Daoy (cell line): ENCODE measurements around the gene CD74. TPM values are rescaled to one million over a fixed set of nuclear protein-coding genes. Genes with fewer than 3 reads are reported as not detected.

Source experiments
- DNase-seq: peaks from one replicate; pipeline ENCODE4 v3.0.0-alpha.2; 2015; ENCODE audit warnings: low read depth
- total RNA-seq: library from RNA; depleted of rRNA; stranded (reverse); fragments of >200 nt; shearing (Covaris generic); gene quantifications from 2 replicates; pipeline ENCODE4 v1.2.3, GENCODE V29; 2014; rRNA removed

The CD74 gene
- total RNA-seq, 1 experiment from 2014 or later, result not detected

DNA sequence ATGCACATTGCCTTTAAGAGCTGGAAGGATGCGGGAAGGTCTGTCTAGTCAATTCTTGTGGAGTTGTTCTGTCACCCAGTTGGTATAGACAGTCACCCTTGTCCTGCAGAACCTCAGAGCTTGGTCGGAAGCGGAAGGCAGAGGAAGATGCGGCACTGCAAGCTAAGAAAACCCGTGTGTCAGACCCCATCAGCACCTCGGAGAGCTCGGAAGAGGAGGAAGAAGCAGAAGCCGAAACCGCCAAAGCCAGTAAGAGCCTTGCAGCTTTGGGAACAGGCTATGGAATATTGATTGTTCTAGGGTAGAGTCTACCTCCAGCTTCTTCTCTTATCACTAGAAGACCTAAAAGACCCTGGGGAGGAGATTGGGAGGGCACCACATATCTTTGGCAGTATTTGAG is 48.7 kb downstream of the CD74 start:
- no peak for DNase-seq

DNA sequence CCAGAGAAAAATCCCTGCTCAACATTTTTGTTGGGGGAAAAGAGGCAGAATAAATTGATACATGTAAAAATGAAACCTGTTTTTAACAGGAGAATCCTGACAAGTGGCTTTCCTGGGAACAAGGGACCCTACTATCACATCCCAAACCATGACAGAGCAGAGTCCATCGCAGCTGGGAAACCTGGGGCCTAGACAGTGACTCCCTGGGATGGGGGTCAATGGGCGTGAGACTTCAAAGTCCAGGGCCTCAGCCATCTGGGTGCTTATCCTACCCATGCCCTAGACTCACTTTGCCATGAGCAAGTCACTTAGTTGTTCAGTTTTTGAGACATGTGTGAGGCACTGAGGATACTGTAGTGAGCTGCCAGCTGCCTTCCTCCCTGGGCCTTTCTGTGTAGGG is 49.5 kb downstream of the CD74 start:
- DNase-seq, result no peak

DNA sequence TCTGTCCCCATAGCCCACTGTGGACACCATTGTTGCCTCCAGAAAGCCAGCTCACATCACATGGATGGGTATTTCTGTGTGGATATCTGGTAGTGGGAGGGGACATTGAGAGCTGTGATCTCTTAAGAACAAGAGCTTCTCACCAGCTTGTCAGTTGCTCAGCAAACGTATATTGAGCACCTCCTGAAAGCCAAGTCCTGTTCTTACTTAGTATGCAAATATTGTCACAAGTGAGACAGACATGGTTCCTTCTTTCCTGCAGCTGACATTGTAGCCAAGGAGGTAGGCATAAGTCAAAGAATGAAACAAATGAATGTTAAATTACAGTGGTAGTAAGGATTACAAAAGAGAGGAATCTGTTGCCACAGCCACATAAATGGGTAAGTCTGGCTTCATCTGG is 51.4 kb downstream of the CD74 start:
- no peak for DNase-seq

DNA sequence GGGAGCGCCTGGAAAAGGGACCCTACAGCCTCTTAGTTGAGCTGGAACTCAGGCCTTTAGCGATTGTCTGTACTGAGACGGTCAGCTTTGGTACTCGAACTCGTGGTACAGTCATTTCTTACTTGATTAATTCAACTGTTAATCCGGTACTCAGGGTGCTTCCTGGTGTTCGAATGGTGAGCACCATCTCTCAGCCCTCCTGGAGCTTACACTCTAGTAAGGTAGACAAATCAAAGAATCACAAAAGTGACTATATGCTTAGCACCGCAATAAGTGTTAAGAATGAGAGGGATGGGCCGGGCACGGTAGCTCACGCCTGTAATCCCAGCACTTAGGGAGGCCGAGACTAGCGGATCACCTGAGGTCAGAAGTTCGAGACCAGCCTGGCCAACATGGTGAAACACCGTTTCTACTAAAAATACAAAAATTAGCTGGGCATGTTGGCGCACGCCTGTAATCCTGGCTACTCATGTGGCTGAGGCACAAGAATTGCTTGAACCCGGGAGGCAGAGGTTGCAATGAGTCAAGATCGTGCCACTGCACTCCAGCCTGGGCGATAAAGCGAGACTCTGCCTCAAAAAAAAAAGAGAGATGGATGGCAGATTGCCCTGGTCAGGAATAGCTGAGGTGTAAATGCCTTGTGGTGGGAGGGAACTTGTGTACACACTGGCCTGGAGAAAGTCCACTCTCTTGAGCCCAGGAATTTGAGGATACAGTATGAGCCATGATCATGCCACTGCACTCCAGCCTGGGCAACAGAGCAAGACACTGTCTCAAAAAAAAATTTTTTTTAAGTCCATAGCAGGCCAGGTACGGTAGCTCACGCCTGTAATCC is 54.2 kb downstream of the CD74 start:
- DNase-seq, result no peak

DNA sequence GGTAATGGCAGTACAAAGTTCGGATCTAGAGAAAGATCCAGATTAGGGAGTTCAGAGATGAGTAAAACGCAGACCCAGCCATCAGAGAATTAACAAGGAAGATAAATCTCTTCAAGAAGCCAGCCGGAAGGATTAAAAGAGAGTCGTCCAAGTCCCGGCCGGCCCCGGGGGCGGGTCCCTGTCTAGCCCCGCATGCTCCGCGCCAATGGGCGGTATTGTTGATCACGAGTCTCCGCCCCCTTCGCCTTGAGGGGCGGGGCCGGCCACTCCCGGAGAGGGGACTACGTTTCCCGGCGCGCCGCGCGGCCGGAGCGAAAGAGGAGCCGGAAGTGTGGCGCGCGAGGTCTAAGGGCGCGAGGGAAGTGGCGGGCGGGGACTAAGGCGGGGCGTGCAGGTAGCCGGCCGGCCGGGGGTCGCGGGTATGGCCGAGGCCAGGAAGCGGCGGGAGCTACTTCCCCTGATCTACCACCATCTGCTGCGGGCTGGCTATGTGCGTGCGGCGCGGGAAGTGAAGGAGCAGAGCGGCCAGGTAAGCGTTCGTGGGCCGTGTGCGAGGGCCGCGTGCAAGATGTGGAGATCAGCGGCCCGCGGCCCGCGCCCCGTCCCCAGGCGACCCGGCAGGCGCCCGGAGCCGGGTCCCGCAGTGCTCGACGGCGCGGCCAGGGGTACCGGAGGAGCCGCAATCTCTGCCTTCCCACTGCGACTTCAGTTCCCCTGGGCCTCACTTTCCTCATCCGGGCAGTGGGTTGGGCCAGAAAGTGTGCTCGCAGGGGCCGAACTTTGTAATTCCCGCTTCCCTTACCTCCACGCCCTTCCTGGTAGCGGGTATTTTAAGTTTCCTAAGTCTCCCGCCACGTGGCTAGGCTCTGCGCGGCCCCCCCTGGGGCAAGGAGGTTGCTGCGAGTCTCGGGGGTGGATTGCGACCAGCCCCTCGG is 55.1 kb downstream of the CD74 start, which contains the start of gene TCOF1:
TSS of gene TCOF1 (plus strand) at position 372 of the 935 bp plus-strand sequence. CDS start at position 422, 50 bp downstream.
- DNase-seq, result peak; percentile 99

DNA sequence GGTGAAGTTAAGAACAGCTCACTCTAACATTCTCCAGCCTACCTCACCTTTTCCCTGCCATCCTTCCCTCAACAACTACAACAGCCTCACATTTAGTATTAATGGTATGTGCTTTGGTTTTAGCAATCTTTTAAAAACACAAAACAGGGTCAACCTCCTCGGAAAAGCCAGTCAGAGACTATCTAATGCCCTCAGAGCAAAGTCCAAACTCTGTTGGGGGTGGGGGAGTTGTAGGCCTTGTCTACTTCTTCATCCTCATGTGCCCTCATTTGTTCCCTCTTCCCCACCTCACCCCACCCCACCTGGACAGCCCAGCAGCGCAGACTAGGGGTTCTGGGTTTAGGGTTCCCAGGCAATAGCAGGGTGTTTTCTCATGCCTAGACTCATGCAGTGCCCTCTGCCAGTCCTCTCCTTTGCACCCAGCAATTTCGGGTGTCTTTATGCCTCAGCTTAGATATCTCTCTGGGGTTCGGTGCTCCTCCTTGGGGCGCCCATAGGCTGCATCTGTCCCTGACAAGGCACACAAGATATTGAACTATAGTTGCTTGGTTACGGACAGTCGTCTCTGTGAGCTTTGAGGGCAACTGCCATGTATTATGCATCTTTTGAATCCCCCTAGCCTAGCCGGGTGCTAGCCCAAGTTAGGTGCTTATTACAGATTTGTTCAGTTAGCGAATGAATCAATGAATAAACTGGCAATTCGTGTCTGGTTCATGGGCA is 56.0 kb downstream of the CD74 start:
- no peak for DNase-seq

DNA sequence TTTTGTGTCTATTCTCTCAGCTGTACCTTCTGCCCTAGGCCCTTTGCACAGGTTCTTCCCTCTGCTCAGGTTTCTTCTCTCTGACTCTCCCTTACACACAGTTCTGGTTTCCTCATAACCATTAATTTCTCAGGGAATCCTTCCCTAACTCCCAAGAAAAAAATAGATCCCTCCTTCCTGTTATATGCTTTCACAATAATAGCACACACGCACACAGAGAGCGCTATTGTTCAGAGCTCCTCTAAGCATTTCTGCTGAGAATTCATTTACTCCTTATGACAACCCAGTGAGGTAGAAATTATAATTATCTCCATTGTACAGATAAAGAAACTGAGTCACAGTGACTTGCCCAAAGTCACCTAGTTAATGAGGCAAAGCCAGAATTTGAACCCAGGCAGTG is 56.9 kb downstream of the CD74 start:
- no peak for DNase-seq

DNA sequence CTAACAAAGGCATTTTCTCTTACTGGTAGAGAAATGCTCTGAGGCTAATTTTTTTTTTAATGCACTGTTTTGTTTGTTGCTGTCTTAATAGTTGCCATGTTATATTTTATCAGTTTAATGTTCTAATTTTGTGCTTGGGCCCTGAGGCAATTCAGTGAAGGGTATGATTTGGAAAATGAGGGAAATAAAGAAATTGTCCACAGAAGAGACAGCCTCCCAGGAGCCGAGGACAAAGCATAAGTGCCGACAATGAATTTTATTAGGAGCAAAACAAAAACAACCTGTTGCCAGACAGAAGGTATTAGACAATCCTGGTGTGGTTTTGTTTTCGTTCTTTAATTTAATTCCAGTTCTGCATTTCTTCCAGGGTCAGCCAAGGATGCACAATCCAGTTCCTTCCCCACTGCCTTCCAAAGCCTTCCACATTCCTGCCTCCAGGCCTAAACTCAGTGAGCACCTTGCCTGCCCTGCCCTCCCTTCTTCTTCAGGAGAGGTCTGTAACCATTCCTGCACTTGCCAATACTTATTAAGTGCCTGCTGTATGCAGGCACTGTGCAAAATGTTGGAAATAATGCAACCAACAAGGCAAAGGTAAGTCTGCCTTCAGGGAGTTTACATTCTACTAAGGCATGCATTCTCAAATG is 59.6 kb downstream of the CD74 start:
- no peak for DNase-seq

DNA sequence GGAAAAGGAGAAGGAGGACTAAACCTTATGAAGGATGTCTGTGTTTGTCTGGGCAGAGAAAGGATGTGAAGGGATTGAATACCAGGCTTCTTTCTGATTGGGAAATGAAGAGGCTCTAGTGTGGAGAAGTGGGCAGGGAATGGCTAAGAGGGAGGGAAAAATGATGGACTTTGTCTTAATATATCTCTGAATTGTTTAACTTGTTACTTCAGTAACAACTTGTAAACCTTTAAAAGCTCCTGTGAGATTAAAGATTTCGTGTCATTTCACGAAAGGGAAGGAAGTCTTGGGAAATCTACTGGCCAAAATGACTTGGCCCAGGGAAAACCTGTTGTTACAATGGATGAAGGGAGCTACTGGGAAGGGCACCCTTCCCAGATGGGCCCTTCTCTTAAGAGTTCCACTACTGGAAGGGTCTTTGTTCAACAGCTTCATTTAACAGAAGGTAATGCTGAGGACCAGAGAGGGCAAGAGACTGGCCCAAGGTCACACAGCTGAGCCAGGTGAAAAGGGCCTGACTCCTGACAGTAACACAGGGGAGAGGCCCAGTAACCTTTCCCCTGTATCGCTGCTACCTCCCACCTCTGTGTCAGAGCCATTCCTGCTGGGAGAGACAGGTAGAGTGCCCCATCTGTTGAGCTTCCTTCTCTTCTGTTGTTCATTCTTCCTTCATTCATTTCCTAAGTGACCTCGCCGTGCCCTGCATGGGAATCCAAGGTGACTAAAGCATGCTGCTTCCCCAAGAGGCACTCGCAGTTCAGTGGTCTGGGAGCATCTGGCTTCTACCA is 60.3 kb downstream of the CD74 start:
- no peak for DNase-seq

Other genes with a start within 250 kb of the CD74 start
- 0.06 and 1.3 TPM in 2 replicates for gene CDX1, start 246.1 kb downstream of the CD74 start, total RNA-seq
- 0.06 TPM in 1 of 2 replicates, not detected in the other for gene SLC6A7, start 222.8 kb downstream of the CD74 start, total RNA-seq
- 0.23 TPM in 1 of 2 replicates, not detected in the other for gene CAMK2A, start 123.1 kb downstream of the CD74 start, total RNA-seq
- 4.5 and 9.4 TPM in 2 replicates for gene ARSI, start 110.0 kb downstream of the CD74 start, total RNA-seq
- 84.9 and 90.0 TPM in 2 replicates for gene TCOF1, start 55.2 kb downstream of the CD74 start, total RNA-seq
- gene RPS14, start 36.8 kb upstream of the CD74 start, total RNA-seq, result 6,432 and 6,529 TPM in 2 replicates
- 16.1 and 34.7 TPM in 2 replicates for gene NDST1, start 95.2 kb upstream of the CD74 start, total RNA-seq
- gene SYNPO, start 227.8 kb upstream of the CD74 start, total RNA-seq, result 4.5 and 5.4 TPM in 2 replicates
- 0.09 TPM in 1 of 2 replicates, not detected in the other for gene MYOZ3, start 248.3 kb upstream of the CD74 start, total RNA-seq